ENCODE measurements around the gene TM2D3.

Gene TM2D3

DNA sequence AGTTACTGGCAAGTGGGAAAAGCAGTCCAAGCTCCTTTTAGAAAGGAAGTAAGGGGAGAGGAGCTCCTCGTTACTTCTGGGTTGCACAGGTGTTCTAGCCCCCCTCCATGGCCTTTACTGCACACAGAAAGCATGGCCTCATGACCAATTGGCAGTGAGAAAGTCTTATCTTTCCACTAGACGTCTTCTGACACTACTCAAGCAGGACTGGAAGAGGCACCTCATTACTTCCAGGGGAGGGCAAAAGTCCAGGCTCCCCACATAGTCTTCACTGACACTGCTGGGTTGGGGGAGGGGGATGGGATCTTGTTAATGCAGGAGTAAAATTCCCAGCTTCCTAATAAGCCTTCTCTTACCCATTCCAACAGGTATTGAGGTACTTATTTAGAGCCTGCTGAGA is 27.6 kb upstream of the TM2D3 start:
- no peak overlapping the region for H3K27ac ChIP-seq (ENCODE audit: poor library complexity, severe bottlenecking)
- ATAC-seq (ENCODE audit: low read depth) = no peak
- no peak overlapping the region for H3K4me3 ChIP-seq (ENCODE audit: severe bottlenecking)
- DNase-seq (ENCODE audit: low spot score) = no peak
- H3K36me3 ChIP-seq (ENCODE audit: low read depth) = peaks cover 15% of the 10 kb centered on the region
- H3K4me1 ChIP-seq (ENCODE audit: insufficient read depth, poor library complexity, severe bottlenecking) = peaks cover 17% of the 10 kb centered on the region
- no peak for TF ChIP-seq CTCF (IDR thresholded peaks at IDR 0.05; ENCODE audit: poor library complexity, severe bottlenecking)
- H3K27me3 ChIP-seq (ENCODE audit: insufficient read depth, poor library complexity, severe bottlenecking) = no peaks in the 10 kb centered on the region
- H3K9me3 ChIP-seq (ENCODE audit: severe bottlenecking) = no peaks in the 10 kb centered on the region

- Histone ChIP-seq H3K27ac (ENCODE audit: poor library complexity, severe bottlenecking) (no peak overlapping the region), H3K27me3 (ENCODE audit: insufficient read depth, poor library complexity, severe bottlenecking) (no peaks in the 10 kb centered on the region), H3K36me3 (ENCODE audit: low read depth) (0 out of 2 replicates have a peak, but pooled peaks cover 4% of the 10 kb centered on the region), H3K4me1 (ENCODE audit: insufficient read depth, poor library complexity, severe bottlenecking) (peaks cover 13% of the 10 kb centered on the region), H3K9me3 (ENCODE audit: severe bottlenecking) (no peaks in the 10 kb centered on the region), H3K4me3 (ENCODE audit: severe bottlenecking) (no peak overlapping the region)
- TF ChIP-seq CTCF (IDR thresholded peaks at IDR 0.05; ENCODE audit: poor library complexity, severe bottlenecking) = no peak
- no peak for DNase-seq (ENCODE audit: low spot score)
- no peak for ATAC-seq (ENCODE audit: low read depth)
Measured at GRCh38 chr15:101676921-101677329, 24.7 kb upstream of the TM2D3 start.

- Histone ChIP-seq H3K4me3 (ENCODE audit: severe bottlenecking) (no peak overlapping the region), H3K36me3 (ENCODE audit: low read depth) (peaks cover under 1% of the 10 kb centered on the region; the same call in 1 of the 2 replicates), H3K4me1 (ENCODE audit: insufficient read depth, poor library complexity, severe bottlenecking) (peaks cover 13% of the 10 kb centered on the region), H3K9me3 (ENCODE audit: severe bottlenecking) (no peaks in the 10 kb centered on the region), H3K27ac (ENCODE audit: poor library complexity, severe bottlenecking) (peak overlapping the region; percentile 58), H3K27me3 (ENCODE audit: insufficient read depth, poor library complexity, severe bottlenecking) (no peaks in the 10 kb centered on the region)
- ATAC-seq (ENCODE audit: low read depth) = peak; percentile 72
- no peak for TF ChIP-seq CTCF (IDR thresholded peaks at IDR 0.05; ENCODE audit: poor library complexity, severe bottlenecking)
- no peak for DNase-seq (ENCODE audit: low spot score)
Measured at GRCh38 chr15:101675796-101676582, 23.8 kb upstream of the TM2D3 start.

DNA sequence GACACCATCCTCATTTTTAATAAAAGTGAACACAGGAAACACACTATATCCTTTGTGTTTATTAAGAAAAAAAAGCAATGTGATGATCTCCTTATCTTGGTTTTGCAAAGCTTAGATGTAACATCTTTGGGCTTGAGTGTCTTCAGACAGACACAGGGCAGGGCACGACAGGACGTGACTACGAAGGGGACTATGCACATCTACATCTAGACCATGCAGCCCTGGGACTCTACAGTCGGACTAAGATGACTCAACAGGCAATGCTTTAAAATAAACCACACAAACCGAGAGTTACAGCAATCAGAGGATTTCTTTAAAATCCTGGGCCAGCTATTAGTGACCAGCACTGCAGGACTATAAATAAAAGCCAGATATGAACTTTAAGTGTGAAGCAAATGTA is 22.8 kb upstream of the TM2D3 start:
- no peaks in the 10 kb centered on the region; the same call in 1 of the 2 replicates for H3K36me3 ChIP-seq (ENCODE audit: low read depth)
- H3K27me3 ChIP-seq (ENCODE audit: insufficient read depth, poor library complexity, severe bottlenecking) = no peaks in the 10 kb centered on the region
- peak overlapping the region; percentile 58 for H3K27ac ChIP-seq (ENCODE audit: poor library complexity, severe bottlenecking)
- no peak for TF ChIP-seq CTCF (IDR thresholded peaks at IDR 0.05; ENCODE audit: poor library complexity, severe bottlenecking)
- DNase-seq (ENCODE audit: low spot score) = no peak
- no peaks in the 10 kb centered on the region for H3K9me3 ChIP-seq (ENCODE audit: severe bottlenecking)
- H3K4me1 ChIP-seq (ENCODE audit: insufficient read depth, poor library complexity, severe bottlenecking) = peaks cover 13% of the 10 kb centered on the region
- no peak overlapping the region for H3K4me3 ChIP-seq (ENCODE audit: severe bottlenecking)
- ATAC-seq (ENCODE audit: low read depth) = peak; percentile 89

DNA sequence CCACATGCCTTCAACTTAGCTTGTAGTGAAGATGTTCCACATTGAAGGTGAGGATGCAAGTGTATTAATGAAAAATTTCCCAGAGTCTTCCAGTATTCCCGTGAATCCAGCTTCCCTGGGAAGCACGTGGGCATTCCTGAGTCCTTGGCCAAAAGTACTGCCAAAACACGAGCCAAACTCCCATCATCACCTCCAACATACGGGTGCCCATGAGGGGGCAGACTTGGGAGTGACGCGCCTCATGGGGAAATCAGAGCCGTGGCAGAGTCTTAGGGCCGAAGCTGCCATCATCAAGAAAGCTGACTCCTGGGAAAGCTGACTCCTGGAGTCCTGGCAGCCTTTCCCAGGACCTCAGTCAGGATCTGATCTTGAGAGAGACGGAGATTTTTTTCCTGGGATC is 20.1 kb upstream of the TM2D3 start:
- no peak for DNase-seq (ENCODE audit: low spot score)
- Histone ChIP-seq H3K36me3 (ENCODE audit: low read depth) (no peaks in the 10 kb centered on the region; the same call in 1 of the 2 replicates), H3K4me3 (ENCODE audit: severe bottlenecking) (no peak overlapping the region), H3K9me3 (ENCODE audit: severe bottlenecking) (no peaks in the 10 kb centered on the region), H3K27me3 (ENCODE audit: insufficient read depth, poor library complexity, severe bottlenecking) (no peaks in the 10 kb centered on the region), H3K27ac (ENCODE audit: poor library complexity, severe bottlenecking) (no peak overlapping the region), H3K4me1 (ENCODE audit: insufficient read depth, poor library complexity, severe bottlenecking) (peaks cover 19% of the 10 kb centered on the region)
- no peak for ATAC-seq (ENCODE audit: low read depth)
- no peak for TF ChIP-seq CTCF (IDR thresholded peaks at IDR 0.05; ENCODE audit: poor library complexity, severe bottlenecking)

All from RWPE2 (cell line).